CMK (cell line): Measurements from ENCODE around the gene MPHOSPH6.
A peak's percentile ranks its signal among the peaks of the same experiment; 100 is the strongest.
"Not testable (repeated sequence)": the region's sequence is repeated elsewhere in the genome, so short reads cannot be mapped to it uniquely, and the experiment has no call there.

Experiments
- DNase-seq: peaks from one replicate; pipeline ENCODE4 v3.0.0-alpha.2; 2010; ENCODE audit warnings: low read depth

The MPHOSPH6 gene

GRCh38 chr16:82169861-82170845 is at the start of gene MPHOSPH6:
MPHOSPH6 (minus strand) TSS chr16:82170224; CDS start chr16:82170175, 49 bp downstream.
- DNase-seq = peak; percentile 71

- DNase-seq = no peak
These were observed 49.3 kb upstream of the MPHOSPH6 start for GRCh38 chr16:82219298-82219697.

- not testable (repeated sequence) for DNase-seq
These were observed 39.3 kb upstream of the MPHOSPH6 start for GRCh38 chr16:82209314-82209713.

- DNase-seq = no peak
These were observed 33.2 kb upstream of the MPHOSPH6 start for GRCh38 chr16:82203198-82203597.

- DNase-seq = no peak
These were observed 31.9 kb upstream of the MPHOSPH6 start for GRCh38 chr16:82201926-82202325.

GRCh38 chr16:82201351-82201750 is 31.3 kb upstream of the MPHOSPH6 start:
- no peak for DNase-seq

- DNase-seq = no peak
These were observed 29.2 kb upstream of the MPHOSPH6 start for GRCh38 chr16:82199209-82199608.

- no peak for DNase-seq
These were observed 27.7 kb upstream of the MPHOSPH6 start for GRCh38 chr16:82197540-82198240.

GRCh38 chr16:82195917-82196494 is 26.0 kb upstream of the MPHOSPH6 start:
- DNase-seq = no peak

GRCh38 chr16:82194086-82194485 is 24.1 kb upstream of the MPHOSPH6 start:
- no peak for DNase-seq

- no peak for DNase-seq
These were observed 22.6 kb upstream of the MPHOSPH6 start for GRCh38 chr16:82192665-82193064.

GRCh38 chr16:82190386-82190785 is 20.4 kb upstream of the MPHOSPH6 start:
- no peak for DNase-seq

- no peak for DNase-seq
These were observed 17.8 kb upstream of the MPHOSPH6 start for GRCh38 chr16:82187829-82188228.

- DNase-seq = no peak
These were observed 15.0 kb upstream of the MPHOSPH6 start for GRCh38 chr16:82185012-82185411.

- no peak for DNase-seq
These were observed 14.2 kb upstream of the MPHOSPH6 start for GRCh38 chr16:82184213-82184612.

- no peak for DNase-seq
These were observed 13.0 kb upstream of the MPHOSPH6 start for GRCh38 chr16:82183004-82183397.

GRCh38 chr16:82182266-82183003 is 12.4 kb upstream of the MPHOSPH6 start:
- DNase-seq = no peak

GRCh38 chr16:82181461-82182185 is 11.6 kb upstream of the MPHOSPH6 start:
- DNase-seq = no peak

GRCh38 chr16:82178352-82178751 is 8.3 kb upstream of the MPHOSPH6 start:
- no peak for DNase-seq

GRCh38 chr16:82177555-82177954 is 7.5 kb upstream of the MPHOSPH6 start:
- no peak for DNase-seq

- DNase-seq = no peak
These were observed 6.2 kb upstream of the MPHOSPH6 start for GRCh38 chr16:82176204-82176603.
